ENCODE measurements around the gene RANBP17.

Gene RANBP17

DNA sequence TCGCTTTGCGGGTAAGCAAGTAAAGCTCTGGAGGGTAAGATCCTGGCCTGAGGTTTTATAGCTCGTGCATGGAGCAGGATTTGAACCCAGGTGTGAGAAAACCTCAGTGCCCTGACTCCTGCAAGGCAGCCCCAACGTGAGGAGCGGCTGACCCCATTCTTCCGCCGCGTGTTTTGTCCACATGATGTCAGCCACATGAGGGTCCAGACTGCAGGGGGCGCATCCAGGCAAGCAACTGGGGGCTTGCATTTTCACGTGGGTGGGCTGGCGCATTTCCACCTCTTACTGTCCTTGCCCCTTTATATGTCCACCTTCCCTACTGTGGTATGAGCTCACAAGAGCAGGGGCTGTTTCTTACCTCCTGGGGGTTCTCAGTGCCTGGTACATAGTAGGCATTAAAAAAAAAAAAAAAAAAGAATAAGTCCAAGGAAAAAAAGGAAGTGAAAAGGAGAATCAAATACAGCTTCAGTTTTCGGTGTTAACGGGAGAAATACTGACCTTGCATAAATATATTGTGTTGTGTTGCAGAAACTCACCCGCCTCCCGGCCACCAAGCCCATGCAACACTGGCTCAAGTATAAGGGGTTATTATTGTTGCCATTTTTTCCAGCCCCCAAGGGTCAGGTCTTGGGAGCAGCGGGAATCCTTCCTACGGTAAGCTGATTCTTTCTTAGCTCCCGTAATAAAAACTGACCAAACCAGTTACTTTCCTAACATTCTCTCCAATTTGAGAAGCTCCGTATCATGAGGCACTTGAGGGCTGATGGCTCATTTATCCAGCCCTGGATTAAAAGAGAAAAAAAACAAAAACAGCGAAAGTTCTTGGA lies 462.2 kb downstream of the RANBP17 start:
- DNase-seq: no peak

DNA sequence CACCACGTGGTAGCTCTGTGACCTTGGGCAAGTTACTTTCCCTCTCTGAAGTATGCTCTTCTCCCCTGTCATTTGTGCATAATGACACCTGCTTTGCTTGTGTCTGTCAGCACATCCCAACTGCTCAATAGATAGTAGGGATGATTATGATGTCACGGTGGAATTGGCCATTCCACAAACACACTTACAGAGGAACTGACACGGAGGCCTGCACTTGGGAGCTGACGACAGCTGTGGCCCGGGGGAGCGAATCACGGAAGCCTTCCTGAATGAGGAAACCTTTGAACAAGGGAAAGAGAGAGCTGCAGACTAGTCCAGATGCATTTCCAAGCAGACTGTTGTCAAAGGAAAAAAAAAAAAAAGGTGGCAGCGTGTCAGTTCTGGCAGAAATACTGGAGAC lies 468.2 kb downstream of the RANBP17 start:
- DNase-seq: no peak

DNA sequence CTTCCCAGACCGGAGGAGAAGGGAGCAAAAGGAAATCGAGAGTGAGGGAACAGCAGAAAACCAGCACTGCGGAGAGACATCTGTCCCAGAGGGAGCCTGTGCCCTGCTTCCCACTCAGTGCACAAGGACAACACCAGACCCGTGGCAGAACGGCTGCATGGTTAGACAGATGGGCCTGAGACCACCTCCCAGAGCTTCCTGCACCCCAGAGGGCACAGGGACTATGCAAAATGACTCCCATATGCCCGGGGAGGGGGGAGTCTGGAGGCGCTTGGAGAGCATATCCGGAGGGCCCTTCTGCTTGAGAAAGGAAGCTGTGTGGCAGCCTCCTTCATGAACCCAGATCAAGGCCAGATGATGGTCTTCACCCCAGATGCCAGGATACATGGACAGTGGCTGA lies 473.8 kb downstream of the RANBP17 start:
- DNase-seq: no peak

DNA sequence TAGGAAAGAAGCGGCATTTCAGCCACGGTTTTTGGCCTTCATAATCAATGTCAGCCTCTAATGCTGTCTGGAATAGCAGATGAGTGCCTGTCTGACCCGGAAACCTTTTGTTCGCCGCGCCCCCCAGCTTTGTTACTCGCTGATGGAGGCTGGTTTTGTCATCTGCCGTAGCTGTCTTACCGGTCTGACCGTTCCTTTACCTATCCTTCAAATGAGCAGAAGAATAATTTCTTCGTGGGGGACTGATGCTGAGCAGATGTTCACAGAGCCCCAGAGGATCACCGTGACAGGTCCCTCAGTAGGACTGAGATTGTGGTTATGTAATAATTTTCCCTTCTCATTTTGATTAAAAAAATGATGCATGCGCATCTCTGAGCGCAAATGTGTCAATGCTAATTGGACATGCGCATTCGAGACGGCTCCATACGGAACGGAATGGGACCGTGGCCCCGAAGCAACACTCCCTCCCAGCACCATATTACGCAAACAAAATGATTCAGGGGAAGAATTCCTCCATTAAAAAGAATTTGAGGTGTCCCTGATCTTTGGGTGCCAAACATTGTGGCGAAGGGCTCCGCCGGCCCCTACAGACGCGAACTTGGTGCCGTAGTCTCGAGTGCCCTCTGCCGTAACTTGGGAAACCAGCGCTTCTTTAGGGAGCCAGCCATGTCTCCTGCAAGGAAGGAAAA lies 474.8 kb downstream of the RANBP17 start:
- peak; percentile 61 for DNase-seq

DNA sequence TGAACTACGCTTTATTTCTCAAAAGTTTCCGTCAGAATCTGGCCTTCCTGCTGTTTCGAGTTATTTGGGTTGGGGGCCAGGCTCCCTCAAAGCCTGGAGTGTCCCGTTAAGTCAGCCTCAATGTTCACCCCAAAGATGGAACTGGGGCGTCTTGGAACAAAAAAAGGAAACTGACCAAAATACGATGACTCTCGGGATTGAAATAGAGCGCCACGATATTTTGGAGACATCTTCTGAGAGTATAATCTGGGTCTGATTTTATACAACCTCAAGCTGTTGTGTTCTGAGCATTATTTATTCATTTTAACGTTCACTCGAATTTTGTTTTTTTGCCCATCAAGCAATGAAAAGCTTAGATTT lies 475.4 kb downstream of the RANBP17 start:
- no peak for DNase-seq

DNA sequence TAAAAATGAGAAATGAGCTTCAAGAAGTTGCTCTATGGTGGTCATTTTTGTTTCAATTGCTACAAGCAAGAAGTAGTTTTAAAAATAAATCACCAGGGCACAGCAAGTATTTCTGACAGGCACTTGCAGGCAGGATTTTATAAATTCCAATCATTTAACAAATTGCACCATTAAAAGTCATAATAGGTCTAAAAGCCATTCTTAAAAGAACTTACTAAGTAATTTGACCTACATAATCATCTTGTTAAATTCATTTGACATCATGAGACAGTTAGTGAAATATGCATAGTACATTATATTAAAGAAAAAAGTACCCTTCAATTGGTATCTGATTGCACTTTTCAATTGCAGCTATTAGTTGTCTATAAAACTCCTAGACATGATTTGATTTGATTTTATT lies 478.2 kb downstream of the RANBP17 start:
- DNase-seq: no peak

DNA sequence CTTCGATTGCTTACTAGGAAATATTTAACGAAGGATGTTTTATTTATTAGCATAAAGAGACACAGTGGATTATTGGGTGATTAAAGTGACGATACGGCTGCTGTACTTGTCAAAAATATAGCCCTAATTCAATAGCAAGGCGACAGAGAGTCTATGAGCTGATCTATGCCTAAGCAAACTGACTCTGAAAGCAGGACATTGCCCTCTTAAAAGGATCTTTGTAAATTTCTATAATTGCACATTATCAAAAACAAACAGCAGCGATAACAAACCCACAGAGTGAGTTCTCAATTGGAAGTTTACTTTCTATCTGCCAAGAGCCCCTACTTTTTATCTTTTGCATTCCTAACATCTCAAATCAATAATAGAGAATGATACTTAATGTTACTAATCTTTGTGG lies 478.7 kb downstream of the RANBP17 start:
- DNase-seq: no peak

DNA sequence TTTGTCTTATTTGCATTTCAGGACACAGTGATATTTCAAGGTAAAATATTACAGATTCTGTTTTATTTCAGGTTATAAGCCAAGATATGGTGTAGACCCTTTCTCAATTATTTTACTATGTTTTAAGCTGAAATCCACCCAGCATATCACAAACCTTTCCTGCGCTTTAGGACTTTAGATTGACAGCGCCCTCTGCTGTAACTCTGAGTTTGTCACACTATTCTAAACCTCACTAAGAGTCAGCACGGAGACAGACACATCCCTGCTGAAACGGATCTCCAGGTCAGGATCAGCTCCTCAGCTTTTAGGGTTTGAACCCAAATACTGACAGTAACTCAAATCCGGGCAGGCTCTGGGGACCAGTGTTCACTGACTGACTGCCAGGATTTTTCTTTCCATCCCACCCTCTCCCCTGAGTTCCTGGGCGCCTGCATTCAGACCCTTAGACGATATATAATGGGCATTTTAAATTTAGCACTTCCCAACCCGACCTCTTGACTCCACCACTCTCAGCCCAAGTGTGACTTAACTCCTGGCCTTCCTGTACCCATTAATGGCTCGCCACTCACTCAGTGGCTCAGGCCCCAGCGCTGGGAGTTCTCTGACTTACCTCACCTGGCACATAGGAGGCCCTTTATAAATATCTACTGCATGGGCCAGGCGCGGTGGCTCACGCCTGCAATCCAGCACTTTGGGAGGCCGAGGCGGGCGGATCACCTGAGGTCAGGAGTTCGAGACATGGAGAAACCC lies 480.7 kb downstream of the RANBP17 start:
- DNase-seq: peak; percentile 26

DNA sequence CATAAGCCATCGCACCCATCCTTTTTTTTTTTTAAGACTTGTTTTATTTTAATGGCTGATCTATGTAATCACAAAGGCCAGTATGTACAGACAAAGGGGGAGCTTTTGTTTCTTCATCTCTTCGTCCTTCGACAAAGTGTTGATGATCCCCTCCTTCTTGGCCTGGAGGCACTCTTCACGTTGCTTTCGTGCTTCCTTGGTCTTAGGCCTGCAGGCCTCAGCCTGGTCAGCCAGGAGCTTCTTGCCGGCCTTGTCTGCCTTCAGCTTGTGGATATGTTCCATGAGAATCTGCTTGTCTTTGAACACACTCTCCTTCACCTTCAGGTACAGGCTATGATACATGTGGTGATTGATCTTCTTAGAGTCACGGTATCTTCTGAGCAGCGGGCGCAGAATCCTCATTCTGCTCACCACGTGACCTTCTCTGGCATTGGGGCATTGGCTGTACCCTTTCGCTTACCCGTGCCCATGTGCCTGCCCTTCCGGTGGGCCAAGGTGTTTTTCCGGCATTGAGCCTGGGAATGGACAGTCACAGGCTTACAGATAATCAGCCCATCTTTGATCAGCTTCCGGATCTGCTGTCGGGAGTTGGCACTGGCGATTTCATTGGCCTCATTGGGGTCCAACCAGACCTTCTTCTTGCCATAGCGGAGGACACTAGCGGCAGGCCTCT lies 483.3 kb downstream of the RANBP17 start:
- no peak for DNase-seq

All from DMS79 treated with DMSO at 0.1 percent for 48 hours (cell line).